SH-SY5Y (cell line): ENCODE results near the gene CRTAP.

Source experiments
- GATA2 ChIP-seq: IDR thresholded peaks from 2 replicates; pipeline ENCODE4 v1.6.1; 2011; ENCODE audit warnings: mild to moderate bottlenecking, low read depth, low read length
- GATA3 ChIP-seq: IDR thresholded peaks from 2 replicates; pipeline ENCODE4 v1.6.1; 2011; ENCODE audit warnings: low read depth, mild to moderate bottlenecking, low read length, moderate library complexity

Gene CRTAP

DNA sequence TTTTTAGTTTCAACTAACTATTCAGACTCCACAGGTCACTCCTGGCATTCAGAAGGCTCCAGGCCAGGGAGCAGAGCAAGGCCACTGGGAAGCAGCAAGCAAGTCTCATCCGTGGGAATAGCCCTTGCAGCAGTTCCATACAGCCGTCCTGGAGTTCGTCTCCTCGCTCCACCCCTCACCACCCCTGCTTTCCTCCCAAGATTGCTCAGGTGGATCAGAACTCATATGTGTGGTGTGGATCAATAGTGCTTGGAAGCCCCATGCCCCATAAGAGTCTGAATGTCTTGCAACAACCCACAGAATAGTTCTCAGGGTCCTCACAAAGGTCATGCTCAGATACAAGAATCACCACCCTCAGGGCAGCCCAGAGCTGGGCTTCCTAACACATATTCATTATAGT, 60.3 kb downstream of the CRTAP start:
- TF ChIP-seq GATA2 (no peak), GATA3 (no peak)

DNA sequence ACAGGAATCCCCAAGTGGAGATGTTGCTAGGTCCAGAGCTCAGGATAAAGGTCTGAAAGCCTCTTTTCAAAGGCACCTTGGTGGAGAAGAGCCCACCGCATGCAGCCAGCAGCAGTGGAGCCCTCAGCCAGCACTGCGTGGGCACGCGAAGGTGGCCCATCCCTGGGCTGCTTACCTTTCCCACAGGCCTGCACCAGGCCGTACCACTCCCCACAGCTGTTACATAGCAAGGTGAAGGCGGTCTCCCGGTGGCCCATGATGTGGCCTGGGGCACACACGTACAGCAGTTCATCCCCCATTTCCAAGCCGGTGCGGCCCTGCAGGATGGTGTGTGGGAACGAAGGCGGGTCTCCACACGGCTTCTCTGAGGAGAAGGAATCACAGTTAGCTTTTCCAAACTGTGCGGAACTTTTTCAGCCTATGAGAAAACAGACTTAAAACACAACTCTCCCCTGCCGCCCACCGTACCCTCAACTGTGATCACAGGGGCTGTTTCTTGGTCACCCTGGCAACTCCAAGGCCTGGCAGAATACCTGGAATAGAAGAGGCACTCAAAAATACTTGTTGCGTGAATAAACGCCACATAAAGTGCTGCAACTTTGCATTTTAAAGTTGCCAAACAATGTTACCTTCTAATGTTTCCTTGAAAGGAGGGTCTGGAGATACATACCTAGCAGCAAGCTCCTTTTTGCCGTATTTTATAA, 61.0 kb downstream of the CRTAP start:
- TF ChIP-seq GATA2 (no peak), GATA3 (no peak)

DNA sequence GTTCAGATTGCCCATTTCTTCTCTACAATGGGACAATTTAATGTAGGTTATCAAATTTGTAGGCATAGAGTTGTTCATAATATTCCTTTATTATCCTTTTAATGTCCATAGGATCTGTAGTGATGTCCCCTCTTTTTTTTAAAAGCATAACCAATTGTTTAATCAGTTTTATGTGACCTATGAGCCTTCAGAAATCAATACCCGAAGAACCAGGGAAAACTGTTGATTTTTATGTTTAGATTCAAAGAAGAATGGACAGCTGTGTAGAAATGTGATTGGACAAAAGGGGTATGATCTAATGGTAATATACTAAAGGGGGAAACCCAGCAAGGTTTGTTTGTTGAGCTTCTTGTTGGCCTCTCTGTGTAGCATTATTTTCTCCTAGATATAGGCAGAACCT, 65.3 kb downstream of the CRTAP start:
- TF ChIP-seq GATA3 (no peak), GATA2 (no peak)

DNA sequence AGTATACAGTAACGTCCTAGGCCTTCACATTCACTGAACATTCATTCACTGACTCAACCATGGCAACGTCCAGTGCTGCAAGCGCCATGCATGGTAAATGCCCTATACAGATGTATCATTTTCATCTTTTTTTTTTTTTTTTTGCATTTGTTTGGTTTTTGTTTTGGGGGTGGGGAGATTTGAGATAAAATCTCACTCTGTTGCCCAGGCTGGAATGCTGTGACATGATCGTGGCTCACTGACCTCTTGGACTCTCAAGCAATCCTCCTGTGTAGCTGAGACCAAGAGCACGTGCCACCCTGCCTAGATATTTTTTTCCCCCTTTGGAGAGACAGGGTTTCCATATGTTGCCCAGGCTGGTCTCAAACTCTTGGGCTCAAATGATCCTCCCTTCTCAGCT, 67.4 kb downstream of the CRTAP start:
- TF ChIP-seq GATA3 (no peak), GATA2 (no peak)

DNA sequence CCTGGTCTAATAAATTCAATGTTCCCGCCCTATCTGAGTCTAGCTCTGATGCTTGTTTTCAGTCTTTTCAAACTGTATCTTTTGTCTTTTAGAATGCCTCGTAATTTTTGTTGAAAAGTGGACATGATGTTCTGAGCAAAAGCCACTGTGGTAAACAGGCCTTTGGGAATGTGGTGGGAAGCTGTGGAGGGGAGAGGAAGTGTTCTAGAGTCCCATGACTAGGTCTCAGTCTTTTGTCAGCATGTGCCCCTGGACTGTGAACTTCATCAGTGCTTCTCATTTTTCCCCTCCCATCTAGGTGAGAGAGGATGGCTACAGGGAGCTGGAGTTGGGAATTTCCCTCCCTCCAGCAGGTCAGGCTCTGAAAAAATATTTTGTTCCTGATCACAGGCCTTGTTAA, 71.0 kb downstream of the CRTAP start:
- TF ChIP-seq GATA3 (no peak), GATA2 (no peak)

DNA sequence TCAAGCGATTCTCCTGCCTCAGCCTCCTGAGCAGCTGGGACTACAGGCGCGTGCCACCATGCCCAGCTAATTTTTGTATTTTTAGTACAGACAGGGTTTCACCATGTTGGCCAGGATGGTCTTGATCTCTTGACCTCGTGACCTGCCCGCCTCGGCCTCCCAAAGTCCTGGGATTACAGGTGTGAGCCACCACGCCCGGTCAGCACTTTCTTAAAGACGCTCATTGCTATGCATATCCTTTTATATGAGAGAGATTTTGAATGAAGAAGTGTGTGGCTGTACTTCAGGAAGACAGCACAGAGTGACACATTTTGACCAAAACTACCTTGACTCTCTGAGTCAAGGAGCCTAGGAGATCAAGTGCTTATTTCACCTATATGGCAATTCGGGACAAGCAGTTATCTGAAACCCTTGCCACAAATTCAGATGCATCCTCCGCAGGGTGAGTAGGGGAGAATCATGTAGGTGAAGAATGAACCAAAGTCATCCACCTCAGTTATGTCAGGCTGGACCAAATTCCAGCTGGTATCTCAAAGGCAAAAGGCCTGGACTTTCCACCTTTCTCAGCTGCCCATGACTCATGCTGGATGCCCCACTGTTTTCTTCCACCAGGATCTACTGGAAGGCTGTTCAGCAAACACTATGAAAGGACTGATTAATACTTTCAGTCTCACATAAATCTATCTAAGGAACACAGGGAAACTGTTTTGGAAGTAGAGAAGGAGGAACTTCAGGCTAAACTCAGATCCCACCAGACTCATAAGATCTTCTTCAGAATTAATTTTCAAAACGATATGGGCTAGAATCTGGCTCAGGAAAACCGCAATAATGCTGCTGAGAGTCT, 72.9 kb downstream of the CRTAP start:
- TF ChIP-seq GATA3 = no peak
- TF ChIP-seq GATA2 = no peak

DNA sequence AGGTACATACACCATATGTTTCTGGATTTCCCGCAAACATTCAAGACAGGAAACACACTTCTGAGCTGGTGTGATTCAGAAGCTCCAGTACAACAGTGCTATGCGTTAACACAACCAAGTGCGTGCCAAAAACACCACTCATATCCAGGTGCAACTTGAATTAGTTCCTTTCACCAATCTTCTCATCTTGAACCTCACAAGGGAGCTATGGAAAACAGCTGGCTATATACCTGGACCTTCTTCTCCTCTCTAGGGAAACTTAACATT, 73.5 kb downstream of the CRTAP start:
- no peak for TF ChIP-seq GATA2
- no peak for TF ChIP-seq GATA3

DNA sequence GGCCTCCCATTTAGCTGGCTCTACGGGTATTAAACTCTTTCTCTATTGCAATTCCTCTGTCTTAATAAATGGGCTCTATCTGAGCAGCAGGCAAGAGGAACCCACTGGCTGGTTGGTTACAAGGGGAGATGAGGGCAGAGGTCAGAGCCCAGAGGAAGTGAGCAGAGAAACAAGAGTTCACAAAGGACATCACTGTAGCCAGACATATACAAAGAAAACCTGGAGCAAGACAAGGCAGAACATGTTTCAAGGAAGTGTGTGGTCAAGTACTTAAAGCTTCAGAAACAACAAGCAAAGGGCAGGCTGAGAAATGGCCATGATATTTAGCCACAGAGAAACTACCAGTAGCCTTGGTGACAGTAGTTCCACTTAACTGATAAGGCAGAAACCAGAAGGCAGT, 80.5 kb downstream of the CRTAP start:
- TF ChIP-seq GATA3 = no peak
- no peak for TF ChIP-seq GATA2

DNA sequence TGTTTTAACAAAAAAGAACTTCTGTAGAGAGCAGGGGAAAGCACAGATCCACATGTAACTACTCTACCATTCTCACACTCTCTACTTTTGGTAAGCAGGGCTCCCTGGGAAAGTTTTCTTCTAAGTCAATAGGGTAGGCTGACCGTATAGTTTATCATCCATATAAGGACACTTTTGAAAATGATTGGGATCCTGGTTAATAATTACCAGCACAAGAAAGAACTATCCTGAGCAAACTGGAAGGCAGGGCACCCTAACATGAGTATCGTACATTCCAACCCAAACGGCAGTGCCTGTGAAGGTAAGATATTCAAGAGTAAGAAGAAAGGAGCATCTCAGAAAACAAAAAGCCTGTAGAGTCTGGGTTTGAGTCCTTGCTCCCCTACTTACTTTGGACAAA, 82.7 kb downstream of the CRTAP start:
- TF ChIP-seq GATA3 = no peak
